GM21723 (cell line): ENCODE results near the gene GAL3ST2.
"Not testable (repeated sequence)": the region's sequence is repeated elsewhere in the genome, so short reads cannot be mapped to it uniquely, and the experiment has no call there.

Source experiments
- ATAC-seq: cut with Tn5 transposase; IDR thresholded peaks from one replicate; pipeline ENCODE4 v1.9.1; 2021; ENCODE audit warnings: mild to moderate bottlenecking, moderate library complexity; ENCODE audit not compliant: unreplicated experiment

The GAL3ST2 gene

DNA sequence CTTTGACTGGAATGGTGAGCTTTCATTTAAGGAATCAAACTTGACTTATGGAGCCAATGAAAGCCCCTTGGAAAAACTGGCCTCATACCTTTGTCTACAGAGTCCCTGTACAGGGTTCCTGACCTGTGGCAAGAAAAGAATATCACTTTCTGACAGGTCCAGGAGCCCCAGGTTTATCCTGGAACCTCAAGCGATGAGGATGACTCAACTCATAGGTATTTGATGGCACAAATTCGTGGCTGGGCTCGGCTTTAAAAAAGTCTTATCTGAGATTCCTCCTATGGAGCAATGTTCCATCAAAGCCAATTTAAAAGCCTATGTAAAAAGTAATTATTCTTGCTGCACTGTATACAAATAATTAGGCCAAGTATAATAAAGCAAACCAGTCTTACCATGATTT is 14.8 kb downstream of the GAL3ST2 start:
- ATAC-seq, result not testable (repeated sequence)

GRCh38 chr2:241793385-241793784 is 16.8 kb downstream of the GAL3ST2 start:
- ATAC-seq, result no peak

GRCh38 chr2:241794250-241794823 is 17.7 kb downstream of the GAL3ST2 start:
- ATAC-seq, result no peak

GRCh38 chr2:241795021-241795999 is 18.7 kb downstream of the GAL3ST2 start:
- no peak for ATAC-seq

DNA sequence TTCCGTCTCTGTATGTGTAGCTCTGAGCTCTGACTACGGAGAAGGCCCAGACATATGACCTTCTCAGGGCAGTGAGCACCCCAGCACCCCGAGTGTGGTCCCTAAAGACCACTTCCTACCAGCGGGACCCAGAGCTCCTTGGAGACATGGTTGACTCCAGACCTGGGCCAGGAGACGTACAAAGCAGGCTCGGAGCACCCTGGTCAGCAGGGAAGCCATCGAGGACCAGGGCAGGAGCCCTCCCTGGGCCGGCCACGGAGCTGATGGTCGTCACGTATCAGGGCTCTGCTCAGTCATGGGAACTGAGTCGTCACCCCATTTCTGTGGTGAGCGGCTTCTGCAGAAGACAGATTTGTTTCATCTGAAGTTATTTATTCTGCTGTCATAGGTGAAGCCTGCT is 19.6 kb downstream of the GAL3ST2 start:
- ATAC-seq, result no peak

DNA sequence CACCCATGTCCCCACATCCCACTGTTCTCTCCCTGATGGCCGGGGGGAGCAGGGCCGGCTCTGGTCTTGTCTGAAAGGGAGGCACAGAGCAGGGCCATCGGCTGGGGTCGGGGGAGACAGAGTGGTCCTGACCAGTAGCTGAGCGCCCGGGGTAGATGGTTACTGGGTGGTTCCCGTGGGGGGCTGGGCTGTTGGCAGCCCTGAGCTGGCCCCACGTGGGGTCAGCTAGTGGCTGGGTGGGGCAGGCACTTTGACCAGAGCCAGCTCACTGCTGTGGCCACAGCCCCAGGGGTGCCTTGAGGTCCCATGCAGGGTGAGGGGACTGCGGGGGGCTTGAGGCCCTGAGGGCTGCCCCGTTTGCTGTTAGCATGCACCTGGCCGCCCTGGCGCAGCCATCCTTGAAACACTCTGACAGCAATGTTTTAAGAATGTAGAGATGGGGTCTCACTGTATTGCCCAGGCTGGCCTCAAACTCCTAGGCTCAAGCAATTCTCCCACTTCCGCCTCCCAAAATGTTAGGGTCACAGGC is 20.1 kb downstream of the GAL3ST2 start:
- ATAC-seq, result no peak

- no peak for ATAC-seq
These were observed 20.9 kb downstream of the GAL3ST2 start for GRCh38 chr2:241797441-241798080.

- no peak for ATAC-seq
These were observed 21.5 kb downstream of the GAL3ST2 start for GRCh38 chr2:241798081-241798630.

DNA sequence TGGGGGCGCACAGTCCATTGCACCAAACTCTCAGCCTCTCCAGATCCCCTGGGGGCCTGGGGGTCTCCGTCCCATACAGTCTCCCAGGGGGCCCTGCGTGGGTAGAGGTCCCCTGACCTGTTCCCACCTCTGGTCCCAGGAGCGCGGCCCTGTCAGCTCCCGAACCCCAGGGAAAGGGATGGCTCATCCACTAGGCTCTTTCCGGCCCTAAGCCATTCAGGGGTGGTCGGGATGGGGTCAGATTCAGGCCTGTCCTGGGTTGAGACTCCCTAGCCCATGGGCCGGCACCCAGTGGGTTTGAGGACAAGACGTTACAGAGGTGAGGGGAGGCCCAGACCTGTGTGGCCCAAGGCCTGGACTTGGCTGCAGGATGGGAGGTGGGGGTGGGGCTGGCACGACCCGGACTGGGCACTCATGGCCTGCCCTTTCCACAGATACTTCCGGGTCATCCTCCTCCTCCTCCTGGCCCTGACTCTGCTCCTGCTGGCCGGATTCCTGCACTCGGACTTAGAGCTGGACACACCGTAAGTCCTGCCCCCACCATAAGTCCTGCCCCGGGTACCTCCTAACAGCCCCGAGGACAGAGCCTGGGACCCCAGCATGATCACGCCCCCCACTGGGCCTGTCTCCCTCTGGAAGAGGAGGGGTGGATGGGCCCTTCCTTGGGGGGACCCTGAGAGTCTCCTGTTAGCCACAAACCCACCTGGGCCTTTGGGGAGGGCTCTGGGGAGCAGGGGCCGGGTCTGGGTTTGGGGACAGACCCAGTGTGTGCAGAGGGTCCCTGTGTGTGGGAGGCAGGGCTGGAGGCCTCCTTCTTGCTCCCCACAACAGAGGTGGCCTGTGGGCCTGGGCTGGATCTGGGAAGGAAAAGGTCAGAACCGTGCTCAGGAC is 22.3 kb downstream of the GAL3ST2 start:
- no peak for ATAC-seq

GRCh38 chr2:241799522-241800197 is 23.0 kb downstream of the GAL3ST2 start:
- ATAC-seq, result no peak

DNA sequence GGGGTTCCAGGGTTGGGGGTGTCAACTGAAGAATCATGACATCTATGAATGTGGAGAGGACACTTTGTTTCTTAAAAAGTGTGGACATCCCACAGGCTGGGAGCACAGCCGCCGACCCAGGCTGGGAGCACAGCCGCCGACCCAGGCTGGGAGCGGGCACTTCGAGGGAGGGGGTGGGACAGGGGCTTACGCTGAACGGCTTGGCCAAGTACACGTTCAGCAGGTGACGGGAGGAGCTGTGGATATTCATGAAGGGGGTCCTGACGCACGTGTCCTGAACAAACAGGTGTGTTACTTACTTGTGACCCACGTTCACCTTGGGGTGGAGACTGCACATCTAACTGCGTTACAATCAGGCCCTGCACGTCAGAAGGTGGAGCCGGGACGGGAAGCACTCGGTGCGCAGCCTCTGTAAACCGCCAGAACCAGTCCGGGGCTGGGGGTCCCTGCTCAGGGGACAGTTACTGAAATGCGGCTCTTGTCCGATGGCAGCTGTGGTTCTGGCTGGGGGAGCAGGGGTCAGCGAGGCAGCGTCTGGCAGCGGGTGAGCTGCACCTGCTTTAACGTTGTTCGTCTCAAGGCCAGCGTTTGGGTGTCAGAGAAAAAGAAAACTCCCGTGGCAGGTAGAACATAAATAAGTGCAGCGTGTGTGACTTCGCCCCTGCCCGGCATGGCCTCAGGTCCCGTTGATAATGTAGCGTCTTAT is 23.7 kb downstream of the GAL3ST2 start:
- not testable (repeated sequence) for ATAC-seq

DNA sequence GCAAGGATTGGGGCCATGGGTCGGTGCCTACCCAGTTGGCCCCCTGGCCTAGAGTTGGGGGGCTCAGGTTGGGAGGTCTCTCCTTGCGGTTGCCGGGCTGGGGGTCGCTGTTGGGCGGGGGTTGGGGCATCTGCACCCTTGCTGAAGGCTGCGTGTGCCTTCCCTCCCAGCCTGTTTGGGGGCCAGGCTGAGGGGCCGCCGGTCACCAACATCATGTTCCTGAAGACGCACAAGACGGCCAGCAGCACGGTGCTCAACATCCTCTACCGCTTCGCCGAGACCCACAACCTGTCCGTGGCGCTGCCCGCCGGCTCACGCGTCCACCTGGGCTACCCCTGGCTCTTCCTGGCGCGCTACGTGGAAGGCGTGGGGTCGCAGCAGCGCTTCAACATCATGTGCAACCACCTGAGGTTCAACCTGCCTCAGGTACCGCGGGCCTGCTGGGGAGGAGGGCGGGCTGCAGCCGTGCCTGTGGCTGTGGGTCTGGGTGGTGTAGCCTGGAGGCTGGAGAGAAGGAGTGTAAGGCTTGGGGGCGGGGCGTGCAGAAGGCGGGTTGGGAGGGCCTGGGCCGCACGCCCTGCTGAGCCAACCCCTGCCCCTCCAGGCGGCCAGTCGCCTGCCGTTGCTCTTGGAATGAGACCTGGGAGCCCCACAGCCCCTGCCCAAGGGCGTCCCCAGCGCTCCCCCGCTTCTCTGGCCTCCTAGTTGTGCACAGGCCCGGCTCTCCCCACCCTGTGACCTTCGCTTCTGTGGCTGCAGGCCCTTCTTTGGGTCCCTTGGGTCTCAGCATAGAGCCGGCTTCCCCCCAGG is 25.2 kb downstream of the GAL3ST2 start:
- no peak for ATAC-seq

GRCh38 chr2:241802421-241803318 is 26.0 kb downstream of the GAL3ST2 start:
- no peak for ATAC-seq

- no peak for ATAC-seq
These were observed 27.0 kb downstream of the GAL3ST2 start for GRCh38 chr2:241803387-241804325.

DNA sequence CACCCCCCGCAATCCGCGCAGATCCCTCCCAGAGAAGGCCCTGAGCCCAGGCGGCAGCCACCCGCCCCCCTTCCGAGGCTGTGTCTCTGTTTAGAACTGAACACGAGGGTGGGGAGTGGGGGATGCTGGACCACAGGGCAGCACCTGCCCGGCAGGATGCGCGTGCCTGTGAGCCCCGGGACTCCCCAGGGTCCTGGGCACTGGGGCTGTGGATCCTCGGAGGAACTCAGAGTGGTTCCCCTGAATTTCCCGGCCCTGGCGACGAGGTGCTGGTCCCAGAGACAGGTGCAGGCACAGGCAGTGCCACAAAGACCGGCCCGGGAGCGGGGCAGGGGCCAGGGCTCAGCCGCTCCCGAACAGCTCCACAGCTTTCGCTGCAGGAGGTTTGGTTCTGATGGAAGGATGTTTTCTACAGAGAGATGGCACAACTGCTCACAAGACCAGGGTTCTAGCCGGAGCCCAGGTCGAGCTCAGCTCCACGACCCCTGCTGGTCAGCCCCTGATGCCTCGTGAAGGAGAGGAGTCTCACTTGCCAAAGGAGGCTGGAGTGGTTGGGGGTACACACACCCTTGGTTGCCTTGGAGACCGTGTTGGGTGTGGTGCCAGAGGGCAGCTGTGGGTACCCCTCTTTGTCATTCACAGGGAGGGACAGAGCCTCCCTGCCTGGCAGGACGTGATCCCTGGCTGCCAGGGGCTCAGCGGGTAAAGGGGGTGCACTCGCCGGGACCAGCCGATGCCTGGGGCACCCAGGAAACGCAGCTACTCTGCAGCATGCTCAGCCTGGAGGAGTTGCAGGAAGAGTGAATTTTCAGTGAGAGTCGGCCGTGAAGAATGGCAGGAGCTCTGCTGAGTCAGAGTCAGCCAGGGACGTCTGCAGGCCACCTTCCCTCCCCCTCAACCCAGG is 28.0 kb downstream of the GAL3ST2 start:
- ATAC-seq, result no peak
